ENCODE measurements around the gene FBXW9.

DNA sequence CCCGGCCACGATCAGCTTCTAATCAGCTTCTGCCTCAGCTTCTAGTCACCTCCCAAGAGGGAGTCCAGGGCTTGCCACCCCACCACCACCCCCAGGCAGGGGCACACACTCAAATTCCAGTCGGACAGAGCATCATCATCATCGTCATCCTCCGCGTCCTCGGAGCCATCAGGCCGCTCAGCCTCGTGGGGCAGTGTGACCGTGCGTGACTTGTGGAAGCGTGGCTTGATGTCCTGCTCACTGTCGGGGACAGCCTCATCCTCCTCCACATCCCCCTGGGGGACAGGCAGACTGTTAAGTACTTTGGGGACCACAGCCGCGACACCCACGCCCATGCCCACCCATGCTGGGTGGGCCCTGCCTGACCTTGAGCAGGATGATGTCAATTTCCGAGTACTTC lies 14.8 kb upstream of the FBXW9 start:
- TF ChIP-seq RARB (CRISPR knock-in tag; IDR thresholded peaks at IDR 0.05) (no peak), TOX (CRISPR knock-in tag; IDR thresholded peaks at IDR 0.05; ENCODE audit: borderline replicate concordance) (no peak), TCF4 (CRISPR knock-in tag; IDR thresholded peaks at IDR 0.05; ENCODE audit: borderline replicate concordance) (no peak), CSDC2 (CRISPR knock-in tag; IDR thresholded peaks at IDR 0.05) (no peak), SNAI2 (CRISPR knock-in tag; IDR thresholded peaks at IDR 0.05) (no peak), ZNF8 (CRISPR knock-in tag; IDR thresholded peaks at IDR 0.05) (no peak), ESRRG (CRISPR knock-in tag; IDR thresholded peaks at IDR 0.05) (no peak)
- TF ChIP-seq, protein P1, sequence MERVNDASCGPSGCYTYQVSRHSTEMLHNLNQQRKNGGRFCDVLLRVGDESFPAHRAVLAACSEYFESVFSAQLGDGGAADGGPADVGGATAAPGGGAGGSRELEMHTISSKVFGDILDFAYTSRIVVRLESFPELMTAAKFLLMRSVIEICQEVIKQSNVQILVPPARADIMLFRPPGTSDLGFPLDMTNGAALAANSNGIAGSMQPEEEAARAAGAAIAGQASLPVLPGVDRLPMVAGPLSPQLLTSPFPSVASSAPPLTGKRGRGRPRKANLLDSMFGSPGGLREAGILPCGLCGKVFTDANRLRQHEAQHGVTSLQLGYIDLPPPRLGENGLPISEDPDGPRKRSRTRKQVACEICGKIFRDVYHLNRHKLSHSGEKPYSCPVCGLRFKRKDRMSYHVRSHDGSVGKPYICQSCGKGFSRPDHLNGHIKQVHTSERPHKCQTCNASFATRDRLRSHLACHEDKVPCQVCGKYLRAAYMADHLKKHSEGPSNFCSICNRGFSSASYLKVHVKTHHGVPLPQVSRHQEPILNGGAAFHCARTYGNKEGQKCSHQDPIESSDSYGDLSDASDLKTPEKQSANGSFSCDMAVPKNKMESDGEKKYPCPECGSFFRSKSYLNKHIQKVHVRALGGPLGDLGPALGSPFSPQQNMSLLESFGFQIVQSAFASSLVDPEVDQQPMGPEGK (CRISPR knock-in tag; IDR thresholded peaks at IDR 0.05; ENCODE audit: borderline replicate concordance): no peak
- TF ChIP-seq, protein P2, sequence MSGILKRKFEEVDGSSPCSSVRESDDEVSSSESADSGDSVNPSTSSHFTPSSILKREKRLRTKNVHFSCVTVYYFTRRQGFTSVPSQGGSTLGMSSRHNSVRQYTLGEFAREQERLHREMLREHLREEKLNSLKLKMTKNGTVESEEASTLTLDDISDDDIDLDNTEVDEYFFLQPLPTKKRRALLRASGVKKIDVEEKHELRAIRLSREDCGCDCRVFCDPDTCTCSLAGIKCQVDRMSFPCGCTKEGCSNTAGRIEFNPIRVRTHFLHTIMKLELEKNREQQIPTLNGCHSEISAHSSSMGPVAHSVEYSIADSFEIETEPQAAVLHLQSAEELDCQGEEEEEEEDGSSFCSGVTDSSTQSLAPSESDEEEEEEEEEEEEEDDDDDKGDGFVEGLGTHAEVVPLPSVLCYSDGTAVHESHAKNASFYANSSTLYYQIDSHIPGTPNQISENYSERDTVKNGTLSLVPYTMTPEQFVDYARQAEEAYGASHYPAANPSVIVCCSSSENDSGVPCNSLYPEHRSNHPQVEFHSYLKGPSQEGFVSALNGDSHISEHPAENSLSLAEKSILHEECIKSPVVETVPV (CRISPR knock-in tag; IDR thresholded peaks at IDR 0.05): no peak

Data from SK-N-SH treated with all-trans-retinoic acid at 6 μM for 48 hours (cell line).